HG02852 (cell line): ENCODE measurements around the gene RPS6KA1.
A peak's percentile ranks its signal among the peaks of the same experiment; 100 is the strongest.

Experiments
- ATAC-seq: cut with Tn5 transposase; IDR thresholded peaks from one replicate; pipeline ENCODE4 v1.9.1; 2021; ENCODE audit warnings: mild to moderate bottlenecking, moderate library complexity; ENCODE audit not compliant: unreplicated experiment

The RPS6KA1 gene

DNA sequence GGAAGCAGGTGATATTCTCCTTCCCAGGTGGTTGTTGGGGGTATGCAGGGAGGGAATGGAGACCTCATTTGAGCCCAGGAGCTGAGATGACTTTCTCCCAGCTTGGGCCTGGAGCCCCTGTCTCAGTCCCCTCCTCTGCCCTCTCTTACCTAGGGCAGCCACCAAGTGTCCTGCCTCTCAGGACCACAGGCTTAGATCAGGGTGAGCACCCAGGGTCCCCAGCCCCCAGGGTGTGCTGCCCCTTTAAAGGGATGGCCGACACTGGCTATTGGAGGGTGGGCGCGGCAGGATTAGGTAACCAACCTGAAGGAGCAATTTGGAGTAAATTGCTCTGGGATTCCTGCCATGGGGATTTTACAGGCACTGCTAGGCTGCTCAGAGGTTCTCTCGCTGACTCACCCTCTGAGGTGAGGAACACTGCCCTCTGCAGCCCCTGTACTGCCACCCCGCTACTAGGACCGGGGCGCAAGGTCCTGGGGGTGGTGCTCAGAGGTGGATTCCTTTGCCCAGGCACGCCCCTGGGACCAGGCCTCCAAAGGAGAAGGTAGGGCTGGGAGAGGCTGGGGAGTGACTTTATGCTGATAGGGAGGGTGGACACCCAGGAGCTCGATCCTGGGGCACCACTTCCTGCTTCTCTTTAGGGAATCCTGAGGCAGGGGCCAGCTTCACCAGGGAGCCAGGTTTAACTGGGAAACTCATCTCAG lies 1.5 kb downstream of the RPS6KA1 start:
- no peak for ATAC-seq

GRCh38 chr1:26531651-26532131 lies 2.1 kb downstream of the RPS6KA1 start:
- no peak for ATAC-seq

- no peak for ATAC-seq
These were observed 4.5 kb downstream of the RPS6KA1 start for GRCh38 chr1:26533951-26534509.

GRCh38 chr1:26535201-26535600 lies 5.6 kb downstream of the RPS6KA1 start:
- no peak for ATAC-seq

DNA sequence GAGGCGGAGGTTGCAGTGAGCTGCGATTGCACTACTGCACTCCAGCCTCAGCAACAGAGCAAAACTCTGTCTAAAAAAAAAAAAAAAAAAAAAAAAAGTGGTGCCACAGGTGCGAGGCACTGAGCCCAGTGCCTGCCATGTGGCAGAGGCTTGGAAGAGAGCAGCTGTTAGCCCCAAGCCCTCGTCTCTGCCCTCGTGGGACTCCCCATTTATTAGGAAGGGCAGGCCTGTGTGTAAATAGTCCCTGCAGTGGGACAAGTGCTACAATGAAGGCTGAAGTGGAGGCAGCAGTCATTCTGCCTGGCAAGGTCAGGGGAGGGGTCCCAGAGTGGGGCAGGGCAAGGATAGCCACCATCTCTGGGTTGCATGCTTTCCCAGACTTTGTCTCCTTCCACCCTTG lies 6.5 kb downstream of the RPS6KA1 start:
- ATAC-seq = no peak

DNA sequence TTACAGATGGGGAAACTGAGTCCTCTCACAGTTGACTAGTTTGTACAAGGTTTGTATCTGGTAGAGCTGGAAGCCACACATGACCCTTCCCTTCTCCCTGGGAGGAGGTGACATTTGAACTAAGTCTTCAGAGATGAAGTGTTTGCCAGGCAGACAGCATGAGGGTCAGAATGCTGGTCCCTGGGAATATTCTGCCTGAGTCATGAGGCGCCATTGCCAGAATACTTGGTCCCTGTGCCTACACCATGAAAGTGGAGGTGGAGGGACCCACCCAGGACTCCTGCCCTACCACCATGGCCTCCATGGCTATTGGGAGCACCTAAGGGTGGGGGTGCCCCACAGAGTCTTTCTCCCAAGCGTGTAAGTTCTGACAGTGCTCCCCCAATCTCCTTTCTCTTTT lies 7.0 kb downstream of the RPS6KA1 start:
- no peak for ATAC-seq

DNA sequence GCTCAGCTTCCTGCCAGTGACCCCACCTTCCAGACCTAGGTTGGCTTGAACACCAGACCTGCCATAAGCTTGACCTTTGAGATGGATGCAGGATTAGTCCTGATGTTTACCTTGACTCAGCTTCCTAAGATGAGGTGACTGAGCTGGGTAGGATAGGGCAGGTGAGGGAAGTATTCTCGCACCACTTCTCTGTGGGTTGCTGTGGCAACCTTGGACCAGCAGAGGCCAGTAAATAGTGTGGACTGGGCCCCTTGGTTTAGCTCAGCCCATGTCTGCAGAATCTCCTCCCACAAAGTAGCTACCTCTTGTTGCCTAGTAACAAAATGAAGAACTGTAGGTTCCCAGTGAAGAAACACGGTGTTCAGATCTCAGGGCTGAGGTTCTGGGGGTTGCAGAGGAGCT lies 8.4 kb downstream of the RPS6KA1 start:
- no peak for ATAC-seq

- ATAC-seq = no peak
These were observed 9.2 kb downstream of the RPS6KA1 start for GRCh38 chr1:26538480-26539412.

GRCh38 chr1:26539722-26540121 lies 10.2 kb downstream of the RPS6KA1 start:
- ATAC-seq = no peak

- no peak for ATAC-seq
These were observed 10.8 kb downstream of the RPS6KA1 start for GRCh38 chr1:26540351-26540750.

DNA sequence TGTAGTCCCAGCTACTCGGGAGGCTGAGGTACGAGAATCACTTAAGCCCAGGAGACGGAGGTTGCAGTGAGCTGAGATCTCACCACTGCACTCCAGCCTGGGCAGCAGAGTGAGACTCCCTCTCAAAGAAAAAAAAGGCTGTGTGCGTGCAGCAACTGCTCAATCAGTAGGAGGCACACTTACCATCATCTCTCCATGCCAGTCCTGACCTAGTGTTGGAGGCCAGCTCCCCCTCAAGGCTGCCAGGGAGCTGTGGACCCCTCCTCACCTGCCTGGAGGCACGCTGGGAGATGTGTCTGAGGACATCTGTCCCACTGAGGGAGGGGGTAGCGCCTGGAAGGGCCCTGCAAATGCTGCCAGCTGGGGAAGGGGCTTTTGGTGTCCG lies 11.9 kb downstream of the RPS6KA1 start:
- ATAC-seq = no peak

GRCh38 chr1:26541816-26542711 lies 12.5 kb downstream of the RPS6KA1 start:
- ATAC-seq = peak; percentile 50

DNA sequence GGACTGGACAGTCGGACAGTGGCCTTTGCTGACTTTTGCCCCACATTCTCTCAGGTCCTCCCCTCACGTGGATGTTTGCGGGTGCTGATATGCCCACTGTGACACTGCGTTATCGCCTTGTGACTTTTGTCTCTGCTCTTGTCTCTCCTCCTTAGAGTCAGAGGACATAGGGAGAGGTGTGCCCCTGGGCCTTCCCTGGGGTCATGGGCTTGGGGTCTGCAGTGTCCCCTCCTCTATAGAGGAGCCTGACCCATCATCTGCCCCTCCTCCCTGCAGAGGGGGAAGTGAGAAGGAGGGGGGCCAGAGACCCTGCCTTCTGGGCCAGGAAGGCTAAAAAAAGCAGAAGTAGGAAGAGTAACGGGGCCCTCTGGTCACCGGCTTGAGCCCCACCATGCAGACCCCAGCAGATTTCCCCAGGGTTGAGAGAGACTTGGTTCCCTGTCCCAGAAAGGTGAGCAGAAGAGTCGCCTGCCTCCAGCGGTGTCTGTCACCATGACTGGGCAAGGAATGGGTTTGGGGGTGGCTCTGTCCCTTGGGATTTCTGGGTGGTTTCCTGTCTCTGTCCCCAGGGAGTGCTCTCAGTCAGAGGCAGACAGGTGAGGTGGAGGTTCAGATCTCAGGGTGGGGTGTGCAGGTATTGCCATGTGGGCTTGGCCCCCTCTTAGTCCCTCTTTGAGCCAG lies 13.3 kb downstream of the RPS6KA1 start:
- ATAC-seq = no peak

GRCh38 chr1:26543462-26543861 lies 13.9 kb downstream of the RPS6KA1 start:
- ATAC-seq = no peak

DNA sequence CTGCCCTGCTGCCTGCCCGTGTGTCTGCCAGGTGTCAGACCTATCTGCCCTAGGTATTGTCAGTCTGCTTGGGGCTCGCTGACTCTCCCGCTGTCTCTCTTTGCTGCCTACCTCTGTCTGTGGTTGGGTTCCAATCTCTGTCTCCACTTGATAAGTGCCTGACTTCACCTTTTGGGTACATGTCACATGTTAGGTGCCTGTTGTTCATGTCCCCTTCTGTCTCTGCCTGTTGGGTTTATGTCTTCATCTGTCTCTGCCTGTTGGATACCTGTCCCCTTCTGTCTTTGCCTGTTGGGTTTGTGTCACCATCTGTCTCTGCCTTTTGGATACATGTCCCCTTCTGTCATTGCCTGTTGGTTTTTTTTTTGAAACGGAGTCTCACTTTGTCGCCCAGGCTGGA lies 14.6 kb downstream of the RPS6KA1 start:
- ATAC-seq = no peak

DNA sequence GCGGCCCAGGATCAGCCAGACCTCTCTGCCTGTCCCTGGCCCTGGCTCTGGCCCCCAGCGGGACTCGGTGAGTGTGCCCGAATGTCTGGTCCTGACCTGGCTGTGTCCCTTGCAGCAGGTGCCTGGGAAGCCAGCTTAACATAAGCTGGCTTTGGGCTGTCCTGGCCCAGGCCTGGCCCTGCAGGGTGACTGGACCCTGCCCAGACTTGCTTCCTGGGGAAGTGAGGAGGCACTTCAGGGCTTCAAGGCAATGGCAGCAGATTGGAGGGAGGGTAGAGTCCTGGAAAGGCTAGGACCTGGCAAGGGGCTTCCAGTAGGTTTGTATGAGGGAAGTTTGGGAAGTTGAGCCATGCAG lies 16.4 kb downstream of the RPS6KA1 start:
- no peak for ATAC-seq

GRCh38 chr1:26546375-26546774 lies 16.8 kb downstream of the RPS6KA1 start:
- ATAC-seq = no peak

GRCh38 chr1:26546819-26547218 lies 17.3 kb downstream of the RPS6KA1 start:
- ATAC-seq = no peak

DNA sequence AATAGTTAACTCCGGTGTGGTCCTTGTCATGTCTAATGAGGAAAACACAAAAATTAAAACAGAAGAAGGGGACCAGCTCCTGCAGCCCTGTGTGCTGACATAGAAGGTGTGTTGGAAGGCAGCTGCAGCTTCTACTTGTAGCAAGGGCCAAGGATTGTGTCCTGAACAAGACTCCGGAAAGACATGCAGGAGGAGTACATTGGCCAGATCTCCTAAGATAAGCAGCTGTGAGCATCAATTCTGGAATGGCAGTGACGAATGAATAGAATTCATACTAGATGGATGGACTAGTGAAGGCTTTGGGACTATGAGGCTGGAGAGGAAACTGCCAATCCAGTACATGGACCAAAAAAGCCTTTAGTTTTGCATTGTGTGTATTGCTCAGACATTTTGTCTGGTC lies 19.3 kb downstream of the RPS6KA1 start:
- ATAC-seq = no peak

- ATAC-seq = no peak
These were observed 21.4 kb downstream of the RPS6KA1 start for GRCh38 chr1:26550946-26551345.
